ENCODE measurements around the gene SMAD6. TPM values are rescaled to one million over a fixed set of nuclear protein-coding genes. Genes with fewer than 3 reads are reported as not detected.

Gene SMAD6
- total RNA-seq, 1 donor from 2014 or later = 14.6 TPM

- peak overlapping the region; percentile 43 for H3K27ac Mint-ChIP-seq (ENCODE audit: unreplicated experiment)
- no peaks in the 10 kb centered on the region for H3K9me3 Mint-ChIP-seq (ENCODE audit: unreplicated experiment)
- H3K36me3 Mint-ChIP-seq (ENCODE audit: unreplicated experiment) = no peaks in the 10 kb centered on the region
- H3K27me3 Mint-ChIP-seq (ENCODE audit: unreplicated experiment) = no peaks in the 10 kb centered on the region
- no peak for DNase-seq (ENCODE audit: extremely low spot score, unreplicated experiment)
- H3K4me3 Mint-ChIP-seq (ENCODE audit: unreplicated experiment) = no peak overlapping the region
- TF ChIP-seq CTCF (IDR thresholded peaks at IDR 0.05) = no peak
- H3K4me1 Mint-ChIP-seq (ENCODE audit: unreplicated experiment) = peaks cover 49% of the 10 kb centered on the region
Observed at GRCh38 chr15:66785637-66786036, 83.6 kb downstream of the SMAD6 start.

GRCh38 chr15:66786222-66786621 is 84.2 kb downstream of the SMAD6 start:
- no peaks in the 10 kb centered on the region for H3K36me3 Mint-ChIP-seq (ENCODE audit: unreplicated experiment)
- H3K4me3 Mint-ChIP-seq (ENCODE audit: unreplicated experiment) = no peak overlapping the region
- no peak for DNase-seq (ENCODE audit: extremely low spot score, unreplicated experiment)
- H3K4me1 Mint-ChIP-seq (ENCODE audit: unreplicated experiment) = peaks cover 48% of the 10 kb centered on the region
- no peak for TF ChIP-seq CTCF (IDR thresholded peaks at IDR 0.05)
- no peaks in the 10 kb centered on the region for H3K9me3 Mint-ChIP-seq (ENCODE audit: unreplicated experiment)
- peak overlapping the region; percentile 43 for H3K27ac Mint-ChIP-seq (ENCODE audit: unreplicated experiment)
- H3K27me3 Mint-ChIP-seq (ENCODE audit: unreplicated experiment) = no peaks in the 10 kb centered on the region

GRCh38 chr15:66786708-66787488 is 84.9 kb downstream of the SMAD6 start:
- no peaks in the 10 kb centered on the region for H3K36me3 Mint-ChIP-seq (ENCODE audit: unreplicated experiment)
- no peak for TF ChIP-seq CTCF (IDR thresholded peaks at IDR 0.05)
- no peak for DNase-seq (ENCODE audit: extremely low spot score, unreplicated experiment)
- H3K9me3 Mint-ChIP-seq (ENCODE audit: unreplicated experiment) = no peaks in the 10 kb centered on the region
- H3K27me3 Mint-ChIP-seq (ENCODE audit: unreplicated experiment) = no peaks in the 10 kb centered on the region
- H3K4me1 Mint-ChIP-seq (ENCODE audit: unreplicated experiment) = peaks cover 48% of the 10 kb centered on the region
- H3K4me3 Mint-ChIP-seq (ENCODE audit: unreplicated experiment) = no peak overlapping the region
- peak overlapping the region; percentile 70 for H3K27ac Mint-ChIP-seq (ENCODE audit: unreplicated experiment)

- peaks cover 48% of the 10 kb centered on the region for H3K4me1 Mint-ChIP-seq (ENCODE audit: unreplicated experiment)
- no peak overlapping the region for H3K4me3 Mint-ChIP-seq (ENCODE audit: unreplicated experiment)
- no peaks in the 10 kb centered on the region for H3K27me3 Mint-ChIP-seq (ENCODE audit: unreplicated experiment)
- H3K36me3 Mint-ChIP-seq (ENCODE audit: unreplicated experiment) = no peaks in the 10 kb centered on the region
- no peak for TF ChIP-seq CTCF (IDR thresholded peaks at IDR 0.05)
- H3K9me3 Mint-ChIP-seq (ENCODE audit: unreplicated experiment) = no peaks in the 10 kb centered on the region
- DNase-seq (ENCODE audit: extremely low spot score, unreplicated experiment) = no peak
- no peak overlapping the region for H3K27ac Mint-ChIP-seq (ENCODE audit: unreplicated experiment)
Observed at GRCh38 chr15:66787489-66787871, 85.4 kb downstream of the SMAD6 start.

GRCh38 chr15:66788024-66788423 is 86.0 kb downstream of the SMAD6 start:
- no peak overlapping the region for H3K4me3 Mint-ChIP-seq (ENCODE audit: unreplicated experiment)
- H3K4me1 Mint-ChIP-seq (ENCODE audit: unreplicated experiment) = peaks cover 48% of the 10 kb centered on the region
- no peak for DNase-seq (ENCODE audit: extremely low spot score, unreplicated experiment)
- TF ChIP-seq CTCF (IDR thresholded peaks at IDR 0.05) = no peak
- no peak overlapping the region for H3K27ac Mint-ChIP-seq (ENCODE audit: unreplicated experiment)
- no peaks in the 10 kb centered on the region for H3K9me3 Mint-ChIP-seq (ENCODE audit: unreplicated experiment)
- H3K27me3 Mint-ChIP-seq (ENCODE audit: unreplicated experiment) = no peaks in the 10 kb centered on the region
- H3K36me3 Mint-ChIP-seq (ENCODE audit: unreplicated experiment) = no peaks in the 10 kb centered on the region
